NCI-H2196 (cell line): ENCODE data around the gene PSEN2.

Experiments
- DNase-seq: peaks from one replicate; lab custom pipeline; 2025; ENCODE audit not compliant: unreplicated experiment; lab: John Stamatoyannopoulos, UW

PSEN2 gene

GRCh38 chr1:226884966-226885820 lies 14.8 kb downstream of the PSEN2 start:
- no peak for DNase-seq

- no peak for DNase-seq
Measured at GRCh38 chr1:226886122-226886901, 15.9 kb downstream of the PSEN2 start.

DNA sequence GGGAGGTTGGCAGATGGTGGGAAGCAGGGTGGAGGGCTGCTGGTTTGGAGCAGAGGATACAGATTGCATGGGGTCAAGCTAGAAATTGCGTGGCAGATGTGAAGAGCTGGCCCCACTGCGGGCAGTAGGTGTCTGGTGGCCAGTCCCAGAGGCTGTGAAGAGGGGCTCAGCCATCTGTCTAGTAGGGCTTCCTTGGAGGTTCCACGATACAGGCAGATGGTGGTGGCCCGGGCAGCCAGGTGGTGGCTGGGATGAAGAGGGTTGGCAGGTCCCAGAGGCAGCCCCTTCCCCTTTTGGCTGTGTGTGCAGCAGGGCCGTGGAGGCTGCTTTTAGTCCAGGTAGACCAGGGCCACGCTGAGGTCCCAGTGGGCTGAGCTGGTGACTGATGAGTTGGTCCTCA lies 16.6 kb downstream of the PSEN2 start:
- no peak for DNase-seq

GRCh38 chr1:226888021-226888420 lies 17.6 kb downstream of the PSEN2 start:
- DNase-seq, result no peak

GRCh38 chr1:226888816-226889215 lies 18.4 kb downstream of the PSEN2 start:
- no peak for DNase-seq

DNA sequence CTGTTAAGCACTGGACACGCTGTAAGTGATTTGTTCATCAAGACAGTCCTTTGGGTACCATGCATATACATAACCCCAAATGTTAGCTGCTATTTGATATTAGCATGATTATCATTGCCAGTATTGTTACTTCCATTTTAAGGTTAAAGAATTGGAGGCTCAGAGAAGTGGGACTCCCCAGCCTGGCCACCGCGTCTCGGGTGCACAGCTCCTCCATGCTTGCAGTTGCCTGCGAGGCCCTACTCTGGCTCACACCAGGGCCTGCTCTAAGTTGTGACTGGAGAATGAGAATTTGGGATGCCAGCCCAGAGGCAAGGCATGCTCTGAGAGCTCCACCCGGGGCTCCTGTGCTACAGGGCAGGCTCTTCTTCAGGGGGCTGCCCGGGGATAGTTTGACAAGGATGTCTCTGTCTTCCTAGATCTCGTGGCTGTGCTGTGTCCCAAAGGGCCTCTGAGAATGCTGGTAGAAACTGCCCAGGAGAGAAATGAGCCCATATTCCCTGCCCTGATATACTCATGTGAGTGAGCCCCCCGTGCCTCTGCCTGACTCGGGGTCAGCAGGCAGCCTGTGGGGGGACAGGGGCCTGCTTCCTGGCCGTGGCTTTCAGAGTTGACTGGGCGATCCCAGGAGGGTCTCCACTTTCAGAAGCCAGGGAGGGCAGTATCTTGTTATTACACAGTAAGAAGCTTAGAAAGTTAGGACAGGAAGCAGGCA lies 19.4 kb downstream of the PSEN2 start:
- DNase-seq, result no peak

- DNase-seq, result no peak
Measured at GRCh38 chr1:226890331-226891108, 20.1 kb downstream of the PSEN2 start.

DNA sequence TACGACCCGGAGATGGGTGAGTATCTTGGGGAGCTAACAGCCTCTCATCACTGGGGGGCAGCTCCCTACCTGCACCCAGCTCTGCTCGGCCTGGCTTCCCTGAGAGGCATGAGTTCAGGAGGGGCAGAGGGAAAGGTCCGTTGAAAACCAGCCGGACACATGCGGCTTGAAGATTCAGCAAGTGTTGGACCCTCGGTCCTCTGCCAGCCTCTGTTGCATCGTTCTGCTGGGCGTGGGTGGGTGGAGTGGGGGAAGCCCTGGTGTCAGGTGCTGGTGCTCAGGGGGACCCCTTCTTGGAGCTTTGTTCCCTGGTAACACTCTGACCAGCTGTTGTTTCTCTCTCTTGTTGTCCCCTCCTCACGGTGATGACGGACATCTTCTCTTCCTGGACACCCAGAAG lies 20.9 kb downstream of the PSEN2 start:
- DNase-seq, result no peak

DNA sequence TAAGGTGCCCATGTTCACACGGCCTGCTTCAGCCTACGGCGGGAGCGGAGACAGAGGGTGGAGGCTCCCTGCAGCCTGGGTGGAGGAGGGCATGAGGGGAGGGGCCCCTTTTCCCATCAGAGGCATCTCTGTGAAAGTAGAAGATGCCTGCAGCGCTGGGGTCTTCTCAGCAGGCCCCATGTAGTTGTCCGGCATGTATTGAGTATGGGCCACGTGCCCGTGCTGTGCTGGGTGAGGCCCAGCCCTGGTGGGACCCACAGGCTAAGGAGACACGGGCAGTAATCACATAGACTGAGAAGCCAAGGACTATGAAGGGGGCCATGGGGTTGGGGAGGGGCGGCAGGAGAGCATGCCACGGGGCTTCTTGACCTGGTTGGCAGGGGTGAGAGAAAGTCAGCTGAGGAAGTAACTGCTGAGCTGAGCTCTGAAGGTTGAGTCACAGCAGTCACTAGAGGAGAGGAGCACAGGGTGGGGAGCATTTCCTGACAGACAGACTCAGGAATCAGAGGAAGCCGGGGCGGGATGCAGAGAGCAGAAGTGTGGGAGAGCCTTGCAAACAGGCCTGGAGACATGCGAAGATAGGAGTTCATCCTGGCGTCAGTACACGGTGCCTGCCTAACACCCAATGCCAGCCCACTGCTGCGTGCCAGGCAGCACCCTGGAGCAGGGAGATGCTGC lies 21.6 kb downstream of the PSEN2 start:
- DNase-seq, result no peak

GRCh38 chr1:226892524-226892875 lies 22.1 kb downstream of the PSEN2 start:
- DNase-seq, result no peak

DNA sequence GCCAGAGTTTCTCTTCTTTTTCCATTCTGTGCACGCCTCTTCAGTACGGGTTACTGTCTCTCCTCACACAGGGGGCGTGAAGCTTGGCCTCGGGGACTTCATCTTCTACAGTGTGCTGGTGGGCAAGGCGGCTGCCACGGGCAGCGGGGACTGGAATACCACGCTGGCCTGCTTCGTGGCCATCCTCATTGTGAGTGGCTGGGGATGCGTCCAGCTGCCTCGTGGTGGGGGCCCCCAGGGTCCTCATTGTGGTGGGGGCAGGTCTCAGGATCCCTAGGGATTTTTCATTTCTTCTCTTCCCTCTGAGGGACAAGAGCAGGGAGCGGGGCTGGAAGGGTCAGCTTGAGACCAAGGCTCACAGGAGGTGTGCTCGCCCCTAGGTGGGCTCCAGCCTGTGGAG lies 23.5 kb downstream of the PSEN2 start:
- DNase-seq, result no peak

DNA sequence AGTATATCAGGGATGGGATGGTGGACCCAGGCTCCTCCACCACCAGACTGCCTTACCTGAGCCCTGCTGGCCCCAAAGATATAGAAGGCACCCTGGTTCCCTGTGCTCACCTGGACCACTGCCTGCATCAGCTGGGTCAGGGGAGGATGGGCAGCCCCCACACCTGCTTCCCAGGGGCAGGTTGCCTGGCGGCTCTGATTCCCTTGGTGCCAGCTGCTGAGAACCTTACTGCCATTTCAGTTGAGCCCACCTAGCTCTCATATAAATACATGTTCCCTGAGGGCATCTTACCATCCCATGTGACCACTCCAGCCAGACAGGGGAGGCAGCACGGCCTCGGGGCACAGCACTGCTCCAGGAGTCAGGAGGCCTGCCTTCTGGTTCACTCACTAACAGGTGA lies 24.4 kb downstream of the PSEN2 start:
- DNase-seq, result no peak

DNA sequence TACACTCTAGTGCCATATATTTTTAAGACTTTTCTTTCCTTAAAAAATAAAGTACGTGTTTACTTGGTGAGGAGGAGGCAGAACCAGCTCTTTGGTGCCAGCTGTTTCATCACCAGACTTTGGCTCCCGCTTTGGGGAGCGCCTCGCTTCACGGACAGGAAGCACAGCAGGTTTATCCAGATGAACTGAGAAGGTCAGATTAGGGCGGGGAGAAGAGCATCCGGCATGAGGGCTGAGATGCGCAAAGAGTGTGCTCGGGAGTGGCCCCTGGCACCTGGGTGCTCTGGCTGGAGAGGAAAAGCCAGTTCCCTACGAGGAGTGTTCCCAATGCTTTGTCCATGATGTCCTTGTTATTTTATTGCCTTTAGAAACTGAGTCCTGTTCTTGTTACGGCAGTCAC lies 25.2 kb downstream of the PSEN2 start:
- no peak for DNase-seq

DNA sequence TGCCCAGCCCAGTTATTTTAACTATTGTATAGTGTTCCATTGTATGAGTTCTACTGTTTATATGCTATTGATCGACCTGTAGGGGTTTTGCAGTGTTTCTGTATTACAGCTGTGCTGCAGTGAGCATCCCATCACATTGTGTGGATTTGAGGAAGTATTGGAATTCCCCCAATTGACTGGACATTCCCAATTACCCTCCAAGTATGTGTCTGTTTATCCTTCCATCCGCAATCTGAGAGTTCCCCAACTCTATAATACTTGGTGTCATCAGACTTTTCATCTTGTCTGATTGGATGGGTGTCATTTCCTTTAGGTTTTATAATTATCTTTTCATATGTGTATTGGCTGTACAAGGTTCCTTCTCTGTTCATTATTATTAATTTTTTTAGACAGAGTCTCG lies 27.8 kb downstream of the PSEN2 start:
- DNase-seq, result no peak

GRCh38 chr1:226901421-226901820 lies 31.0 kb downstream of the PSEN2 start:
- DNase-seq, result no peak

DNA sequence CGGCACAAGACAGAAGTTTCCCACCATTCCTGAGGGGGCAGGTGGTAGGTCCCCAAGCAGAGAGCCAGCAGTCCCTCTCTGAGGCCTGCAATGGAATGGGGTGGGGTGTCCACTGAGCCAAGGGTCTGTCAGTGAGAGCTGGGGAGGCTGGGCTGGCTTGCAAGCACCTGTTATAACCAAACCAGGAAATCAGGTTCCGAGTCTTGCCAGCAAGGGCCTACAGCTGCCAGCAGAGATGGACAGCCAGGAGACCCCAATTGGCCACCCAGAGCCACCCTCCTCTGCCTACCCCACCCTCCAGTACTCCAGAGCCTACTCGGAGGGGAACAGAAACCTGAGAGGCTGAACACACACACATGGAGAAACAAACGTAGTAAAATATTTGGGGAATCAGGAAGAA lies 32.2 kb downstream of the PSEN2 start:
- DNase-seq, result no peak

DNA sequence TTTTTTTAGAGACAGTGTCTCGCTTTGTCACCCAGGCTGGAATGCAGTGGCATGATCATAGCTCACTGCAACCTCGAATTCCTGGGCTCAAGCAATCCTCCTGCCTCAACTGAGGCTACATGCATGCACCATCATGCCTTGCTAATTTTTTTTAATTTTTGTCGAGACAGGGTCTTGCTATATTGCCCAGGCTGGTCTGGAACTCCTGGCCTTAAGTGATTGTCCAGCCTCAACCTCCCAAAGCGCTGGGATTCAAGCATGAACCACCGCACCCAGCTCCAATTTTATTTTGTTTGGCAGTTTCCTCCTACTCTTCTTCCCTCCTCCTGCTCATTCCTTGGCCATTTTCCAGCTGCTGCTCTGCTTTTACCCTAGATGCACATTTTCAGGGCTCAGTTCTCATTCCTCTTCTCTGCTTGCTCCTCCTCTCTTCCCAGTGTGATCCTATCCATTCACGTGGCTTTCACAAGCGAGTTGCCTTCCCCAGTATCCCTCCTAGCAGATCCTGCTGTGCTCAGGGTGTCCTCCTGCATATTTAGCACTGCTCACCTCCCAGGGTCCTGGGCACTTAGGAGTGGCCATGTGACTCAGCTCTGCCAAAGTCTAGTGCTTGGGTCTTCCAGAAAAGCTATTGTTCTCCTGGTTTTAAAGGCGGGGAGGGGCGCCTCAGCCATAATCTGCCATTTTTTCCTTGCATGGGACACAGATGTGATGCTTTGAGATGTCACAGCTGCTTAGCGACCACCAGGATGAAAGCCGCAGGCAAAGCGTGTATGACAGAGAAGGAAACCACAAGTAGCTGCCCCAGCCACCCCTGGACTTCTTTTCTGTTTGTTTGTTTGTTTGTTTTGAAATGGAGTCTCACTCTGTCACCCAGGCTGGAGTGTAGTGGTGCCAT lies 33.7 kb downstream of the PSEN2 start:
- DNase-seq, result peak; percentile 12

- DNase-seq, result no peak
Measured at GRCh38 chr1:226904772-226905171, 34.4 kb downstream of the PSEN2 start.

DNA sequence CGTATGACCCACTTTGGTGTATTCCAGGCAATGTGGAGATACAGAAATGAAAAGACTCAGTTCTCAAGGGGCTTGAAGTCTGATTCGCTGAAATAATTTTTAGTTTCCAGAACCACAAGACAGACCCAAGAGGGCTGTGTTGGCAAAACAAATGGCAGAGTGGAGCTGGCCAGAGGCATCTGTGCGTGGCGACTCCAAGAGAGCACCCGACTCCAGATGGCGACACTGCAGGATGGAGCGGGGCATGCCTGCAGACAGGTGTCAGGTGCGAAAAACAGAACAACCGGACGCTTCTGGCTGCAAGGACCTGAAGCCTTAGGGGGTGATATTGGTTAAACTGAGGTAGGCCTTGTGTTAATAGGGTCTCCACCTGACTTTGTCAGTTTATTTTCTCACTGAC lies 38.0 kb downstream of the PSEN2 start:
- no peak for DNase-seq

DNA sequence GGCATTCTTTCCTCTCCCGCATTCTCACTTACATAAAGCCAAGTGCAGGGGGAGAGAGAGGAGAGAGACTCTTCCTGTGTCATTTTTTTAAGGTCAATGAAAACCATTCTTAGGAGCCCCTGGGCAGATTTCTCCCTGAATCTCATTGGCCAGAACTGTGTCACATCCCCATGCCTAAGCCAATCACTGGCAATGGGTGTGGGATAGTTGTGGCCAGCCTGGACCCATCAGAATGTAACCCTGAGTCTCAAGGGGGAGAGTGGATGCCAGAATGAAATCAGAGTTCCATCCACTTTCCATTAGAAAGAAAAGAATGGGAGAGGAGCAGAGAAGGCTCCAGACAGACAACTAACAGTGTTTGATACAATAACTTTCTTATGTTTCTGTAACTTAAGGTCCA lies 38.5 kb downstream of the PSEN2 start:
- no peak for DNase-seq
